ENCODE data around the gene MKRN3. TPM values are rescaled to one million over a fixed set of nuclear protein-coding genes. Genes with fewer than 3 reads are reported as not detected.

Gene MKRN3
- total and polyA plus RNA-seq, 2 of the 4 experiments (the other 2 are of a cell fraction), result under 0.01 to 0.17 TPM

- Histone ChIP-seq H3K56ac (ENCODE audit: extremely low read depth, insufficient read depth, low read length) (no peak overlapping the region), H3K18ac (ENCODE audit: low read depth, low read length) (no peak overlapping the region), H2BK120ac (ENCODE audit: low read depth, low read length) (no peak overlapping the region), H2AK9ac (replicated peaks; ENCODE audit: low read depth, low read length, poor library complexity) (no peak overlapping the region), H3K4me2 (ENCODE audit: low read depth, low read length) (no peak overlapping the region), H3K4me3 (ENCODE audit: insufficient read depth, low read depth, low read length) (no peak overlapping the region), H2AFZ (replicated peaks; ENCODE audit: low read length, poor library complexity) (no peak overlapping the region), H3K27ac (ENCODE audit: insufficient read depth, low read length) (no peak overlapping the region), H3K79me1 (ENCODE audit: low read depth in 1 of 2, low read length in 2 of 2) (no peaks in the 10 kb centered on the region), H3K36me3 (ENCODE audit: control insufficient read depth, insufficient read depth, low read length) (no peaks in the 10 kb centered on the region), H2AK5ac (ENCODE audit: low read depth, low read length) (no peak overlapping the region), H3K9ac (ENCODE audit: low read depth, low read length) (no peak overlapping the region), H2BK15ac (ENCODE audit: low read depth, low read length) (no peak overlapping the region), H4K20me1 (ENCODE audit: insufficient read depth, low read length) (no peaks in the 10 kb centered on the region), H3K9me1 (ENCODE audit: insufficient read depth, low read length) (no peaks in the 10 kb centered on the region), H2BK20ac (ENCODE audit: low read depth, low read length) (no peak overlapping the region), H3K14ac (replicated peaks; ENCODE audit: low read depth, low read length) (no peak overlapping the region), H3K27me3 (ENCODE audit: control insufficient read depth, insufficient read depth, low read length) (no peaks in the 10 kb centered on the region), H3K23ac (ENCODE audit: low read depth, low read length) (no peak overlapping the region), H4K91ac (ENCODE audit: insufficient read depth, low read depth, low read length) (no peak overlapping the region), H3K4ac (ENCODE audit: low read depth, low read length) (no peak overlapping the region), H4K5ac (ENCODE audit: low read depth, low read length) (no peak overlapping the region), H3K9me3 (ENCODE audit: control insufficient read depth, insufficient read depth, low read length) (peaks cover 17% of the 10 kb centered on the region), H2BK5ac (ENCODE audit: low read depth, low read length, poor library complexity, severe bottlenecking) (no peak overlapping the region), H3K4me1 (ENCODE audit: control insufficient read depth, insufficient read depth, low read length) (no peaks in the 10 kb centered on the region), H4K8ac (ENCODE audit: low read depth in 2 of 2, low read length in 2 of 2) (no peak overlapping the region)
- intact Hi-C loops (cut with micrococcal nuclease) (no loop called here), dilution Hi-C loops (cut with HindIII; ENCODE audit: low sequenced_read_pairs, unreplicated experiment) (no loop called here), in situ Hi-C loops (cut with MboI; ENCODE audit: low sequenced_read_pairs) (no loop called here)
- CTCF ChIA-PET, result no interaction called here
- no TSS peak for BruUV-seq (replicated peaks)
- TF ChIP-seq RCOR1 (IDR thresholded peaks at IDR 0.05; ENCODE audit: insufficient replicate concordance, low read length) (no peak), MAFK (IDR thresholded peaks at IDR 0.05; ENCODE audit: low read depth, low read length) (no peak), RFX5 (IDR thresholded peaks at IDR 0.05; ENCODE audit: low read depth, low read length) (no peak), USF2 (IDR thresholded peaks at IDR 0.05; ENCODE audit: low read depth, low read length) (no peak), MXI1 (IDR thresholded peaks at IDR 0.05; ENCODE audit: borderline replicate concordance, low read depth, low read length) (no peak), RAD21 (IDR thresholded peaks at IDR 0.05; ENCODE audit: low read length) (no peak), ELK1 (IDR thresholded peaks at IDR 0.05; ENCODE audit: borderline replicate concordance, low read depth, low read length) (no peak), CEBPB (IDR thresholded peaks at IDR 0.05; ENCODE audit: low read depth, low read length) (no peak), BHLHE40 (IDR thresholded peaks at IDR 0.05; ENCODE audit: low read depth, low read length) (no peak), MAZ (IDR thresholded peaks at IDR 0.05; ENCODE audit: borderline replicate concordance, low read depth, low read length) (no peak), NFE2L2 (IDR thresholded peaks at IDR 0.05; ENCODE audit: low read depth, low read length) (no peak), FOS (IDR thresholded peaks at IDR 0.05; ENCODE audit: low read depth, low read length) (no peak), CTCF (conservative IDR thresholded peaks at IDR 0.05; ENCODE audit: low read depth, low read length) (no peak), SMC3 (IDR thresholded peaks at IDR 0.05; ENCODE audit: low read depth, low read length) (no peak), CHD1 (IDR thresholded peaks at IDR 0.05; ENCODE audit: low read depth, low read length) (no peak), POLR2A (IDR thresholded peaks at IDR 0.05; ENCODE audit: low read depth, low read length) (no peak)
- ATAC-seq (ENCODE audit: low read depth), result no peak
- POLR2A ChIA-PET (ENCODE audit: unreplicated experiment), result no interaction called here
- DNase-seq, result no peak
- WGBS, 2 experiments (ENCODE audit: extremely low coverage in 2 of 2, insufficient read length in 1 of 2), result 33% methylated on average over 1 of the region's 1 CpG; no CpG with 5 or more reads in 1 of the 2 experiments
Observed at GRCh38 chr15:23599053-23599452, 33.6 kb downstream of the MKRN3 start.
